SK-N-SH (cell line): ENCODE data around the gene BTBD6. TPM values are rescaled to one million over a fixed set of nuclear protein-coding genes. Genes with fewer than 3 reads are reported as not detected.

Source experiments
- CTCF ChIA-PET: fragments of 300-600, 350-600 bp; formaldehyde crosslinking; extraction: SDS; loops from one replicate; lab custom pipeline; 2021; lab: Yijun Ruan, JAX
- POLR2A ChIA-PET: fragments of 350-600 bp; sonication (Branson Sonifier 250); formaldehyde crosslinking; extraction: SDS; loops from one replicate; lab custom pipeline; 2020; ENCODE audit warnings: antibody characterized with exemption, inconsistent platforms; lab: Yijun Ruan, JAX
- DNase-seq: peaks from one replicate; pipeline ENCODE4 v3.0.0; 2012
- H2AFZ ChIP-seq: fragments of 200-600 bp; sonication (generic); 2 replicates; pipeline ENCODE4 v1.8.1; 2016; ENCODE audit warnings: antibody characterized with exemption, mild to moderate bottlenecking, low read depth
- H3F3A ChIP-seq: fragments of 200-600 bp; sonication (generic); replicated peaks from 2 replicates; pipeline ENCODE3; 2016; ENCODE audit warnings: antibody characterized with exemption, mild to moderate bottlenecking; ENCODE audit not compliant: insufficient read depth
- H3K27ac ChIP-seq, 2 experiments: fragments of 200-500 bp in 1 of 2; fragments of 200-600 bp in 1 of 2; sonication (Bioruptor generic) in 1 of 2; sonication (generic), shearing (Covaris generic) in 1 of 2; 2 replicates each; pipeline versions ENCODE4 v1.5.1 to v1.6.1; 2014 to 2016; ENCODE audit warnings: low read depth in 2 of 2, inconsistent platforms in 1 of 2, low read length in 1 of 2, mild to moderate bottlenecking in 1 of 2, mixed read lengths in 1 of 2
- H3K27me3 ChIP-seq: fragments of 200-600 bp; sonication (generic), shearing (Covaris generic); 2 replicates; pipeline ENCODE4 v1.6.1; 2016; ENCODE audit warnings: mixed run types; ENCODE audit not compliant: insufficient read depth
- H3K36me3 ChIP-seq, 2 experiments: fragments of 200-500 bp in 1 of 2; fragments of 200-600 bp in 1 of 2; sonication (Bioruptor generic) in 1 of 2; sonication (generic) in 1 of 2; replicated peaks in 1 of 2; 2 replicates each; pipeline versions ENCODE3 to v1.5.1; 2014 to 2016; ENCODE audit warnings: low read length in 1 of 2, mild to moderate bottlenecking in 1 of 2; ENCODE audit not compliant: insufficient read depth in 2 of 2, control insufficient read depth in 1 of 2
- H3K4me1 ChIP-seq, 2 experiments: fragments of 200-500 bp in 1 of 2; fragments of 200-600 bp in 1 of 2; sonication (Bioruptor generic) in 1 of 2; sonication (generic), shearing (Covaris generic) in 1 of 2; 2 replicates each; pipeline versions ENCODE4 v1.5.1 to v1.6.1; 2014 to 2016; ENCODE audit warnings: low read depth in 1 of 2, low read length in 1 of 2, mixed run types in 1 of 2; ENCODE audit not compliant: insufficient read depth in 2 of 2, control insufficient read depth in 1 of 2
- H3K4me2 ChIP-seq: fragments of 200-600 bp; sonication (generic), shearing (Covaris generic); 2 replicates; pipeline ENCODE4 v1.6.1; 2017; ENCODE audit warnings: mixed run types
- H3K4me3 ChIP-seq, 2 experiments: fragments of 200-500 bp in 1 of 2; fragments of 200-600 bp in 1 of 2; sonication (Bioruptor generic) in 1 of 2; sonication (generic), shearing (Covaris generic) in 1 of 2; 2 replicates each; pipeline versions ENCODE4 v1.5.1 to v1.8.1; 2014 to 2016; ENCODE audit warnings: low read depth in 2 of 2, inconsistent platforms in 1 of 2, low read length in 1 of 2, mild to moderate bottlenecking in 1 of 2, mixed read lengths in 1 of 2, moderate library complexity in 1 of 2
- H3K79me2 ChIP-seq: fragments of 200-600 bp; sonication (generic); 2 replicates; pipeline ENCODE4 v1.8.1; 2017; ENCODE audit warnings: mild to moderate bottlenecking; ENCODE audit not compliant: insufficient read depth
- H3K9ac ChIP-seq: fragments of 200-600 bp; sonication (generic); 2 replicates; pipeline ENCODE4 v1.6.1; 2017; ENCODE audit warnings: mixed run types
- H3K9me2 ChIP-seq: fragments of 200-600 bp; sonication (generic); 2 replicates; pipeline ENCODE4 v1.6.1; 2017; ENCODE audit warnings: mixed run types
- H3K9me3 ChIP-seq: fragments of 200-600 bp; sonication (generic); 2 replicates; pipeline ENCODE4 v1.6.1; 2017; ENCODE audit warnings: mixed run types, mild to moderate bottlenecking, moderate library complexity
- H4K20me1 ChIP-seq: fragments of 200-600 bp; sonication (generic); 2 replicates; pipeline ENCODE4 v1.6.1; 2017; ENCODE audit warnings: mild to moderate bottlenecking, mixed run types; ENCODE audit not compliant: insufficient read depth
- FOSL2 ChIP-seq: IDR thresholded peaks from 2 replicates; pipeline ENCODE4 v1.4.0; 2012; ENCODE audit warnings: low read depth, mild to moderate bottlenecking, moderate library complexity, borderline replicate concordance
- FOXM1 ChIP-seq: IDR thresholded peaks from 2 replicates; pipeline ENCODE4 v1.4.0; 2012; ENCODE audit warnings: low read depth, mild to moderate bottlenecking
- GATA2 ChIP-seq: sonication (generic); formaldehyde crosslinking; IDR thresholded peaks from 2 replicates; pipeline ENCODE4 v1.5.0; 2020; ENCODE audit warnings: mild to moderate bottlenecking, missing genetic modification reagents
- IRF3 ChIP-seq: fragments of 150-350 bp; IDR thresholded peaks from 2 replicates; pipeline ENCODE4 v1.6.1; 2016; ENCODE audit warnings: mild to moderate bottlenecking, low read depth, low read length
- JUND ChIP-seq: IDR thresholded peaks from 2 replicates; pipeline ENCODE4 v1.4.0; 2012
- MEF2A ChIP-seq: IDR thresholded peaks from 2 replicates; pipeline ENCODE4 v1.4.0; 2012; ENCODE audit warnings: low read depth, borderline replicate concordance
- MXI1 ChIP-seq: IDR thresholded peaks from 2 replicates; pipeline ENCODE4 v1.6.1; 2012; ENCODE audit warnings: mild to moderate bottlenecking, low read depth, low read length, improper control_type of control experiment
- NFIC ChIP-seq: IDR thresholded peaks from 2 replicates; pipeline ENCODE4 v1.4.0; 2012; ENCODE audit warnings: borderline replicate concordance
- NRF1 ChIP-seq: IDR thresholded peaks from 2 replicates; pipeline ENCODE4 v1.6.1; 2012; ENCODE audit warnings: low read depth, mild to moderate bottlenecking, low read length
- POLR2AphosphoS5 ChIP-seq: IDR thresholded peaks from 2 replicates; pipeline ENCODE4 v1.6.1; 2012; ENCODE audit warnings: low read depth, low read length
- RCOR1 ChIP-seq: fragments of 150-350 bp; IDR thresholded peaks from 2 replicates; pipeline ENCODE4 v1.6.1; 2017; ENCODE audit warnings: antibody characterized with exemption, low read length
- RXRA ChIP-seq: IDR thresholded peaks from 2 replicates; pipeline ENCODE4 v1.4.0; 2012; ENCODE audit warnings: low read depth, mild to moderate bottlenecking, borderline replicate concordance
- SIN3A ChIP-seq: IDR thresholded peaks from 2 replicates; pipeline ENCODE4 v1.6.1; 2012; ENCODE audit warnings: low read depth, mild to moderate bottlenecking, low read length, moderate library complexity, borderline replicate concordance
- SMC3 ChIP-seq: IDR thresholded peaks from 2 replicates; pipeline ENCODE4 v1.6.1; 2012; ENCODE audit warnings: low read depth, low read length, improper control_type of control experiment
- TCF12 ChIP-seq: IDR thresholded peaks from 2 replicates; pipeline ENCODE4 v1.4.0; 2012
- TEAD4 ChIP-seq: IDR thresholded peaks from 2 replicates; pipeline ENCODE4 v1.4.0; 2012; ENCODE audit warnings: mild to moderate bottlenecking, borderline replicate concordance; ENCODE audit not compliant: insufficient read depth
- WGBS: methylation state at CpG from one replicate; pipeline ENCODE4 v1.1.6; 2017; ENCODE audit warnings: low lambda C conversion rate; 5-methylcytosine and 5-hydroxymethylcytosine counted together
- polyA plus RNA-seq, 3 experiments: library from polyadenylated mRNA; depleted of rRNA; stranded (reverse); fragments of >200 nt; gene quantifications; 2 replicates each; pipeline ENCODE4 v1.2.3, GENCODE V29; 2012
- TF ChIP-seq, protein P1 (sequence below): IDR thresholded peaks from 2 replicates; pipeline ENCODE4 v1.4.0; 2012; ENCODE audit warnings: low read depth, borderline replicate concordance
- TF ChIP-seq, protein P2 (sequence below): fragments of 150-350 bp; IDR thresholded peaks from 2 replicates; pipeline ENCODE4 v1.6.1; 2017; ENCODE audit warnings: antibody characterized with exemption, low read length, low read depth, borderline replicate concordance
- TF ChIP-seq, protein P3 (sequence below): IDR thresholded peaks from 2 replicates; pipeline ENCODE4; 2012

The BTBD6 gene
- polyA plus RNA-seq, 1 of the 3 experiments (the other 2 are of a cell fraction) = 20.9 TPM

DNA sequence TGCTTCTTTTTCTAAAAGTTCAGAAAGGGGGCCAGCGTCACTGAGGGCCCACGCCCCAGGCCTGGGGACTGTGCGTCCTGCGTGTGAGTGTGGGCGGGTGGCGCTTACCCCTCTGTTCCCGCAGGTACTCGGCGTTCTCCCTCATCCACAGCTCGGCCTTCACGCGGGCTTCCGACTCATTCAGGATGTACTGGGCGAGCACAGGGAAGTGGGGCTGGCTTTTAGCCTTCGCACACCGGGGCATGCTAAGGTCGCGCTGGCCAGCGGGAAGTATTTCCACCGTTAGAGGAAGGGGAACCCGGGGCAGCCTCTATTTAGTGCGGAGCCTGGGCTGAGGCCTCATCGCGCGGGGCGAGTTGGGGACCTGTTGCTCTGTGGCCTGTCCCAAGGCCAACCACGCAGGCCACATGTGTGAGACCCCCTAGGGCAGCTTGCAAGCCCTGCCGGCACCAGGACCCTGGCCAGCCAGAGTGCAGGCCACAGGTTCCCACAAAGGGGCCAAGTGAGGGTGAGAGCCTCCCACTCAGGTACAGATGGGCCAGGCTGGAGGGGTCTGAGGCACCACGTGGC is 29.2 kb upstream of the BTBD6 start:
- POLR2A ChIA-PET = no interaction called here
- Histone ChIP-seq H2AFZ (no peak overlapping the region), H4K20me1 (no peaks in the 10 kb centered on the region), H3K36me3 (peaks cover 0 to 33% of the 10 kb centered on the region in 2 experiments), H3K9me3 (no peaks in the 10 kb centered on the region), H3K27me3 (no peaks in the 10 kb centered on the region), H3K9me2 (no peaks in the 10 kb centered on the region), H3K27ac (peak overlapping the region in 1 of 2 experiments; percentile 93; a peak in 1 of 4 replicates), H3K4me1 (peaks cover 0 to 30% of the 10 kb centered on the region in 2 experiments; a peak in 1 of 4 replicates), H3K4me2 (no peak overlapping the region), H3K9ac (no peak overlapping the region), H3K79me2 (no peaks in the 10 kb centered on the region; the same call in 1 of the 2 replicates), H3F3A (no peaks in the 10 kb centered on the region), H3K4me3 (no peak overlapping the region)
- no peak for DNase-seq
- 95% methylated on average over 29 of the region's 29 CpGs for WGBS
- TF ChIP-seq RCOR1 (no peak), MXI1 (no peak), NRF1 (no peak), FOSL2 (no peak), SIN3A (no peak), MEF2A (no peak), NFIC (no peak), RXRA (no peak)
- TF ChIP-seq, protein P1, sequence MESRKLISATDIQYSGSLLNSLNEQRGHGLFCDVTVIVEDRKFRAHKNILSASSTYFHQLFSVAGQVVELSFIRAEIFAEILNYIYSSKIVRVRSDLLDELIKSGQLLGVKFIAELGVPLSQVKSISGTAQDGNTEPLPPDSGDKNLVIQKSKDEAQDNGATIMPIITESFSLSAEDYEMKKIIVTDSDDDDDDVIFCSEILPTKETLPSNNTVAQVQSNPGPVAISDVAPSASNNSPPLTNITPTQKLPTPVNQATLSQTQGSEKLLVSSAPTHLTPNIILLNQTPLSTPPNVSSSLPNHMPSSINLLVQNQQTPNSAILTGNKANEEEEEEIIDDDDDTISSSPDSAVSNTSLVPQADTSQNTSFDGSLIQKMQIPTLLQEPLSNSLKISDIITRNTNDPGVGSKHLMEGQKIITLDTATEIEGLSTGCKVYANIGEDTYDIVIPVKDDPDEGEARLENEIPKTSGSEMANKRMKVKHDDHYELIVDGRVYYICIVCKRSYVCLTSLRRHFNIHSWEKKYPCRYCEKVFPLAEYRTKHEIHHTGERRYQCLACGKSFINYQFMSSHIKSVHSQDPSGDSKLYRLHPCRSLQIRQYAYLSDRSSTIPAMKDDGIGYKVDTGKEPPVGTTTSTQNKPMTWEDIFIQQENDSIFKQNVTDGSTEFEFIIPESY = no peak
- CTCF ChIA-PET = interaction anchor here (0.6 to 1.2 kb wide), 3 partner anchors 12 to 243 kb away, joined by 3 read pairs; no protein-coding TSS in a partner anchor

DNA sequence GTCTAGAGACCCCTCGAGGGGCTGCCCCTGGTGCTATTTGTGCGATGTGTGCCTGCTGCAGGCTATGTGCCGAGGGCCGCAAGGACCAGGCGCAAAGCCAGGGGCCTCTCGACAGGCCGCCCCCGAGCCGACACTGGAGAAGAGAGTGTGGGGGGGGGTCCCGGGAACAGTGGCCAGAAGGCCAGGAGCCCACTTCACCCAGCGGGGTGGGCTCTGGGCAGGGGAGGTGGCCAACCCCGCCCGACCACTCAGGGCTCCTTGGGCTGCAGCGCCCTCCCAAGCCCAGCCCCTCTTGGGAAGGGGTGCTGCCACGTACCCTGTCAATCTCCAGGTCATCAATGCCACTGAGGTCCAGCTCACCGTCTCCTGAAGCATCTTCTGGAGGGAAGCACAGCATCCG is 28.6 kb upstream of the BTBD6 start:
- POLR2A ChIA-PET = no interaction called here
- no peak overlapping the region for H3K9ac ChIP-seq
- CTCF ChIA-PET = interaction anchor here (0.7 to 1.2 kb wide), 5 partner anchors 13 to 244 kb away, joined by 3 read pairs; no protein-coding TSS in a partner anchor
- TF ChIP-seq MXI1 (no peak), SMC3 (no peak), TEAD4 (no peak), RXRA (no peak), FOXM1 (no peak), JUND (no peak), MEF2A (no peak), TCF12 (no peak), SIN3A (no peak), FOSL2 (no peak), GATA2 (no peak), IRF3 (no peak), POLR2AphosphoS5 (no peak)
- TF ChIP-seq, protein P2, sequence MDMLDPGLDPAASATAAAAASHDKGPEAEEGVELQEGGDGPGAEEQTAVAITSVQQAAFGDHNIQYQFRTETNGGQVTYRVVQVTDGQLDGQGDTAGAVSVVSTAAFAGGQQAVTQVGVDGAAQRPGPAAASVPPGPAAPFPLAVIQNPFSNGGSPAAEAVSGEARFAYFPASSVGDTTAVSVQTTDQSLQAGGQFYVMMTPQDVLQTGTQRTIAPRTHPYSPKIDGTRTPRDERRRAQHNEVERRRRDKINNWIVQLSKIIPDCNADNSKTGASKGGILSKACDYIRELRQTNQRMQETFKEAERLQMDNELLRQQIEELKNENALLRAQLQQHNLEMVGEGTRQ = no peak
- TF ChIP-seq, protein P3, sequence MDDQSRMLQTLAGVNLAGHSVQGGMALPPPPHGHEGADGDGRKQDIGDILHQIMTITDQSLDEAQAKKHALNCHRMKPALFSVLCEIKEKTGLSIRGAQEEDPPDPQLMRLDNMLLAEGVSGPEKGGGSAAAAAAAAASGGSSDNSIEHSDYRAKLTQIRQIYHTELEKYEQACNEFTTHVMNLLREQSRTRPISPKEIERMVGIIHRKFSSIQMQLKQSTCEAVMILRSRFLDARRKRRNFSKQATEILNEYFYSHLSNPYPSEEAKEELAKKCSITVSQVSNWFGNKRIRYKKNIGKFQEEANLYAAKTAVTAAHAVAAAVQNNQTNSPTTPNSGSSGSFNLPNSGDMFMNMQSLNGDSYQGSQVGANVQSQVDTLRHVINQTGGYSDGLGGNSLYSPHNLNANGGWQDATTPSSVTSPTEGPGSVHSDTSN = no peak
- TF ChIP-seq, protein P1 = no peak

More for the DNA sequence above, 28.6 kb upstream of the BTBD6 start:
- Histone ChIP-seq H3K4me1 (peaks cover 0 to 26% of the 10 kb centered on the region in 2 experiments; a peak in 1 of 4 replicates), H3K4me3 (no peak overlapping the region), H4K20me1 (no peaks in the 10 kb centered on the region), H3K9me2 (no peaks in the 10 kb centered on the region), H3K27me3 (no peaks in the 10 kb centered on the region), H3K79me2 (no peaks in the 10 kb centered on the region; the same call in 1 of the 2 replicates), H3K27ac (peak overlapping the region in 1 of 2 experiments; percentile 93; a peak in 2 of 4 replicates), H3K9me3 (no peaks in the 10 kb centered on the region), H3K36me3 (peaks cover 0 to 33% of the 10 kb centered on the region in 2 experiments), H3K4me2 (no peak overlapping the region), H2AFZ (no peak overlapping the region), H3F3A (no peaks in the 10 kb centered on the region)
- DNase-seq = no peak
- 80% methylated on average over 3 of the region's 17 CpGs for WGBS
